ENCODE results near the gene GPRIN2. TPM values are rescaled to one million over a fixed set of nuclear protein-coding genes. Genes with fewer than 3 reads are reported as not detected.

The GPRIN2 gene
- total and polyA plus RNA-seq, 2 of the 8 experiments (the other 6 are each of a cell fraction or from before 2014, with no cell fraction given) = 14.3 to 18.6 TPM

DNA sequence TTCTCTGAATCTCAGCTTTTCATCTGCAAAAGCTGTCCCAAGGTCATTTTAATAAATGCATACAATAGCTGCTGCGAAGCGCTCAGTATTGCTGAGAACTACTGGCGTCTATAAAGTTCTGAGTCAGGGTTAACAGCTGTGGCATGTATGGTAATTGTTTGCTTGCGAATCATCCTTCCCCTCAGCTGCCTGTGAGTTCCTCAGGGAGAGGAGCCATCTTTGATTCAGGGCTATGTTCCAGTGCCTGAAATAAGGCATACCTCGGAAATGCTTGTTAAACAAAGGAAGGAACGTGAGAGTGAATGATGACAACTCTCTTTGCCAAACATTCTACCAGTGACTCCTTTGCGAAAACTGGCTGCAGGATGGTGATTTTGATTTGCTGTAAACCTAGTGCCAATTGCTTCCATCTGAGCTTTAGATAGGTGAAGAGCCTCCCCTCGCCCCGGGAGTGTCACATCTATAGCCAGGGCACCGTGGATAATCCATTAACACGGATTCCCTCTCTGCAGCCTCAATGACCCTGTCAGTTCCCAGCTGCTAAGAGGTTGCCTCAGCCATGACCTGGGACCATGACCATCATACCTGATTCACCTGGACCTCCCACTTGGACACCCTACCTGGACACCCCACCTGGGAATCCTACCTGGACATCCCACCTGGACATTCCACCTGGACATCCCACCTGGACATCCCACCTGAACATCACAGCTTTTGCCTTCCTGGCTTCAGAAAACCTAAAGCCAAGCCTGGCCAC lies 39.6 kb downstream of the GPRIN2 start (continued):
- TF ChIP-seq EP300 (IDR thresholded peaks at IDR 0.05; ENCODE audit: borderline replicate concordance in 1 of 2, low read depth in 2 of 2, low read length in 2 of 2) = no peak
- no peak for TF ChIP-seq SRF (IDR thresholded peaks at IDR 0.05; ENCODE audit: low read depth, low read length)
- no peak for TF ChIP-seq TBP (IDR thresholded peaks at IDR 0.05; ENCODE audit: low read depth, low read length)
- no peak for TF ChIP-seq SP2 (IDR thresholded peaks at IDR 0.05; ENCODE audit: low read length)
- TF ChIP-seq KDM5A (IDR thresholded peaks at IDR 0.05; ENCODE audit: low read length) = no peak
